IPS-11a (cell line): ENCODE measurements around the gene IL1RAPL2.
"Not testable (repeated sequence)": the region's sequence is repeated elsewhere in the genome, so short reads cannot be mapped to it uniquely, and the experiment has no call there.

Experiments
- H3K4me3 ChIP-seq: one replicate; pipeline ENCODE4 v1.5.1; 2013; ENCODE audit warnings: low read depth, low read length, control low read depth

The IL1RAPL2 gene

DNA sequence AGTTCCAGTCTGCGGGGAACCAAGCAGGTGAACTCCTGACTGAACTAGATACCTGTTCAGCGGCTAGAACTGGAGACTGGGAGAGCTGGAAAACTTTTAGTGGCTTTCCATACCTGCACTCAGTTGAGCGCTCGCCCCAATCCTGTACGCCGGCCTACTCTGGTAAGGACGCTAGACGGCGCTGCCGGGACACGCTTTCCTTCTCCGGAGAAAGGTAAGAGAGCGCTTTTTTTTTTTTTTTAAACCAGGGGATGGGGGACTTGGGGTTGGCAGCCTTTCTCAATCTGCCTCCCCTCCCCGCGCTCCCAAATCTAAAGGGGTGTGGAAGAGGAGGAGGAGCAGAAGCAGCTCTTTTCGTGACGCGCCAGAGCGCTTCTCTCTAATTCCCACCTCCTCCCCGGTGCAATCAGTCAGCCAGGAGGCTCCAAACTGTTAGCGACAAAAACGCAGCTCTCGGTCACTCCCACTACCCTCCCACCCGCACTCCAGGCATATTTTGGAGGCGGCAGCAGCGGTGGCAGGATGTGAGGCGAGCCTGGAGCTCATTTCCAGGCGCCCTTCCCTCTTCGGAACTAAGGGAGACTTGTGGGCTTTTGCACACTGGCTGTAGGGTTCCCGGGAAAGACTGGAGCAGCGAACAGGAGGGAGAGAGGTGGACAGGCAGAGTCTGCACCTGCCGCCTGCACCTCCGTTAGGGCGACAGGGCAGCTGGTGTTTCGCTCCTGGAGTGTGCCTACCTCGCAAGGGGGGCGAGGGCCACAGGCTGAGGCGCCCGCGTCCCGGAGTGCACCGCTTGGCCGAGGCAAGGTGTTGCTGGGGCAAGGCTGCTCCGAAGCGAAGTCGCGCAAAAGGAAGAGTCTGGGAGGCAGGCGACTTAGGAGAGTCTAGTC lies at the start of gene IL1RAPL2:
TSS of gene IL1RAPL2 (plus strand) at position 409 of the 890 bp plus-strand sequence.
- peak within 1 kb of the TSS; percentile 24 for H3K4me3 ChIP-seq

DNA sequence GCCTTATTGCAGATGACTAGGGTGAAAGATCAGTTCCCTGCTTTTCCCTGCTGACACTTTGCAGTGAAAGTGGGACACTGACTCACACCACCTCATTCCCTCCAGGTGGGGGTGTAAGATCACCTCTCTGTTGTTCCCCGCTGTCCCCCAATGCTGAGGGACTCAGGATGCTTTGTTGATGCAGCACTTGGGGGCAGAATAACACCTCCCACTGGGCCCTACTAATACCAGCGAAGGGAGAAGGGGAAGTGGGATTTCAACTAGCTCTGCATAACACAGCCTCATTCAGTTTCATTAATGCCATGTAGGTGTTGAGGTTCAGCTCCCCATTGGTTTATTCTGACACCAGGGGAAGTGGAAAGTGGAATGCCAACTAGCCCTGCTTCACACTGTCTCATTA lies 43.6 kb upstream of the IL1RAPL2 start:
- H3K4me3 ChIP-seq = no peak overlapping the region

DNA sequence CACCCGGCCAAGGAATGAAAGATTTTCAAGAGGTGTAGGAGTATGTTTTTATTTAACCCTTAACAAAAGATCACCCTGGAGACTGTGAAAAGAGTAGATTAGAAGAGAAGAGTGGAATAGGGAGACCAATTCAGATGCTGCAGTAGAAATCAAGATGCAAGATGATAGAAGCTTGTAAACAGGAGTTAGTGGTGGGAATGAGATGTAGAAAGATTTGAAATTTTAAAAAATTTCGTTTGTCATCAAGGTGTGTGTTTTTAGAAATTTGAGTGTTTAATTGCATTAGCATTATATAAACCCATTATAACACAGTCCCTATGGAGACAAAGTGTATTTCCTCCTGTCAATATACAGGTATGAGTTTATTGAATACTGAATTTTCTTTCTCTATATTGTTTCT lies 42.1 kb upstream of the IL1RAPL2 start:
- no peak overlapping the region for H3K4me3 ChIP-seq

DNA sequence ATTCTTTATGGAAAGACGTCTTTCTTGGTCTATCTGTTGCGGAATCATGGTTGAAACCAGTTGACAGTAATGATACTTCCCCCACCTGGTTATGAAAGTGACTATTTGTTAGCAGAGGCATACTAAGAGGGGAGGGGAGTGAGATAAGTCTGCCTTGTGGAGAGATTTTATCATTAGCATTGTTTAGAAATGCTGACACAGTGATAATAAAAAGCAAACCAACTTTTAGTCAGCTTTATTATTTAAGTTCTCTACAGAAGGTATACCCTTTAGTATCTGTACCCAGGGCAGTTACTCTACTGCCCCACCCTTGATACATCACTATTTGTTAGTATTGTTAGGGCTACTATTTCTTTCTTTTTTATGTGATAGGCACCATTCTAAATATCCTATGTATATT lies 26.9 kb upstream of the IL1RAPL2 start:
- H3K4me3 ChIP-seq = no peak overlapping the region

DNA sequence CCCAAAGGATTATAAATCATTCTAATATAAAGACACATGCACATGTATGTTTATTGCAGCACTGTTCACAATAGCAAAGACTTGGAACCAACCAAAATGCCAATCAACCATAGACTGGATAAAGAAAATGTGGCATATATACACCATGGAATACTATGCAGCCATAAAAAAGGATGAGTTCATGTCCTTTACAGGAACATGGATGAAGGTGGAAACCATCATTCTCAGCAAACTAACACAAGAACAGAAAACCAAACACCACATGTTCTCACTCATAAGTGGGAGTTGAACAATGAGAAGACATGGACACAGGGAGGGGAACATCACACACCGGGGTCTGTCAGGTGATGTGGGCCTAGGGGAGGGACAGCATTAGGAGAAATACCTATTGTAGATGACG lies 23.6 kb upstream of the IL1RAPL2 start:
- H3K4me3 ChIP-seq = not testable (repeated sequence)

DNA sequence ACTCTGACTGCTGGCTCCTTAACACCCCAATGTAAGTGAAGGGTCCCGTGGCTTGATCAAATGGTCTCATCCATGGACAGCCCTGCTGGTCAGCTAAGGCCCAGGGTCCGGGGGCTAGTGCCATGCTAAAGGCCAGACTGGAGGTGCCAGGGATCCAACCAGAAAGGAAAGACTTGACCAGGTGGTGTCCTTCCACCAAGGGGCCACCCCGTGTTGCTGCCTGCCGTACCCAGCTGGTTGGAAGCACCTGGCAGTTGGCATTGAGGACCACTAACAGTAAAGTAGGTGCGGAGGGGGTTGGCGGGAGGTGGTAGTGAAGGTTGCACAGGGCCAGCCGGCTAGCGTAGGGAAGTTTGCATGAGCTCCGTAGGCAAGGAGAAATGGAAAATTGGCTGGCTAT lies 1.7 kb upstream of the IL1RAPL2 start:
- H3K4me3 ChIP-seq = no peak overlapping the region

DNA sequence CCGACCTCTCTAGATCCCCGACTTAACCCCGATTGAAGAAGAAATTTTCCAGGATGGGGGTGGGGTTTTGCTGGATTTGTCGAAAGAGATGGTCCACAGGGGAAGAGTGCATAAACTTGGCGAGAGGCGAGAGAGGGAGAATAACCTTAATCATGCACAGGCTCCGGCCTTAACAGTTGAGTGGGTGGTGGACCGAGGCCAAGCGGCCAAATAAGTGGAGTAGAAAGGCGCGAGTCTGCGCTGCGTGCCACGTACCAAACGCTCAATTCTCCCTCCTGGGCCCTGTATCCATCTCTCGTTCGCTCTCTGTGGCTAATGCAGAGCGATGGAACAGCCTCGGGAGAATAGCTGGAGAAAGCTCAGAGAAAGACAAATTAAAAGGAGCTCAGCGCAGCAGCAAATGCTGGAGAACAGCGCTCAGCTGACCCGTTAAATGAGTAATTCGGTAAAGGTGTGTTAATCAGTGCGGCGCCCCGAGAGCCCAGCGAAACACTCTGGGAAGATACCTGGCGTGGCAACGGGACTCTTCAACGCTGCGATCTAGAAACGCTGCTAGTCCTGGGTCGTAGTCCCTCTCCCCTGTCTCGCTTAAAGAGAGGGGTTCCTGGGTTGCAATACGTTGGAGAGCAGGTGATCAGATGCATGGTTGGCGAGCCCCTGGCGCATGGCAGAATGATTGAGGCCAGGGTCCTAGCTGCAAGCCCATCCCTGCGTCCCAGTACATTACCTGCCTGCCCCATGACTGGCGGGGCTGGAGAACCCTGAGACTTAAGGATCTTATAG lies 887 bp upstream of the IL1RAPL2 start:
- H3K4me3 ChIP-seq = no peak overlapping the region

DNA sequence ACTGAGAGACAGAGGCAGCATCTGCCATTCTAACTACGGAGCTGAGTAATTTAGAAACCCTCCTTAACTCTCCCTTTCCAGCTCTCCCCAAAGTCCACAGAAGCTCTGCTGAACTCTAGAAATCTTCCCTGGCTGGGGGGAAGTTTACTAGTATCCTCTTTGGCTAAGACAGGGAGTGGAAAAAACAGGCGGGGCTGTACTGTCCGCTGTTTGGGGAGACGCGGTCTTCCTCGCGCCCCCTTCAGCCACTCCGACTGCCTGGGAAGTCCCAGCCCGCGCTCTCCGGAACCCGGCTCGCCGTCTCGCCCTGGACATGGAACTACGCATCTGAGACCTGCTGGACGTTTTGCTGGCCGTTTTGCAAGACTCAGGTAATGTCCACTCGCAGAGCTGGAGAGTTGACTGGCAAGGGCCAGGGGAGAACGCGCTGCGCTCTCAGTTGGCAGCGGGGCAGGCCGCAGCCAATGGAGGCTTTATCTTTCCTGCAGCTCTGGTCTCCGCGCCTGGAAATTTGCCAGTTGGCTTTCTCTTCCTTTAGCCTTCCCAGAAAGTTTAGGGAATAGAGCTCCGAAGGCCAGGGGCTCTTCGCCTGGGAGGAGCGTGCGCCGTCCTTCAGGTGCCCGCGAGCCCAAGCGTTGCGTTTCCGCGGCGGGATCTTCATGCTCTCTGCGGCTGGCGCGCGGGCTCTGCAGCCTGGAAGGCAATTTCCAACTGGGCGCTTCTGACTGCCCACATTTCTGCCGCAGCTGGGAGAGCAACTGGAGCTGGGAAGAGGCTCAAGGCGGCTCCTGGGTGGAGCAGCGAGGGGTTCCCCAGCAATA lies 892 bp downstream of the IL1RAPL2 start:
- peak overlapping the region; percentile 24 for H3K4me3 ChIP-seq

DNA sequence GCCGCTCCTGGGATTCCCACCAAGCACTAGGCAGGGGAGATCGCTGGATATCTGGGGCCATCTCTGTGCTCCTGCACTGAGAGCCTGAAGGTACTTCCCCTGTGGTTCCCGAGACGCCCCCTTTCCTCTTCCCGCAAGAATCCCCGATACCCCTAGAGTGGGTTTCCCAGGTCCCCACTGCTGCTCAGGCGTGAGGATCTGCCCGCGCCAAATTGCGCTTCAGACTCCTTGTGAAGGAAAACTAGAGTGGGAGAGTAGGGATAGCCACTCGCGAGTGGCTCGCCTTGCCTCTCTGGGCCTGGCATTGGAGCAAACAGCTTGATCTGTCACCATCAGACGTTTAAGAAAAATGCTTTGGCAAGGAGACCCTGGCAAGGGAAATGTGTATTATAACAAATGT lies 1.5 kb downstream of the IL1RAPL2 start:
- H3K4me3 ChIP-seq = no peak overlapping the region

DNA sequence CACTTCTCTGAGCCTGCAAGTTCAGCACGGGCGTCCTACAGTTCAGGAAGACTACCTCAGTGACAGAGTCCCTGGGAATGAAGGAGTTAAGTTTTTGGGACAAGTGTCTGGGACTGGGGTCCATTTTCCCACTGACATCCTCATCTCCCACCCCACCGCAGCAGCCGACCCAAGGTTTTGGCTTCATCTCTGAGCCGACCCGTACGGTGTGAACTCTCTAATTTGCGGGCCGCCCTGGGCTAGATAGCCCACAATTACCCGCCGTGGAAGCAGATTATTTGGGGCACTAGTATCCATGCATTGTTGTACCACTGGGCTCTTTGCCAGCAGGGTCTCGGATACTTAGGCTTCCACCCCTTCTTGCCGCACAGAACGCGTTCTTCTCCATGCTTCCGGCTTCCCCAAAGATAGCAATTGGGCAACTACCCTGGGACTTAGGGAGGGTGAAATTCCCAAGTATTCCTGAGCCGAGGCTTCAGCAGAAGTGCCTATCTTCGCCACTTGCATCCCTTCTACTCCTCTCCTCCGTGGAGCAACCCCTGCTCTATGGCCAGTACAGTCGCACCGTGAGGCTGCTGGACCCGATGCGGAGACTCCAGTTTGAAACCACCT lies 2.4 kb downstream of the IL1RAPL2 start:
- peak overlapping the region; percentile 8 for H3K4me3 ChIP-seq

DNA sequence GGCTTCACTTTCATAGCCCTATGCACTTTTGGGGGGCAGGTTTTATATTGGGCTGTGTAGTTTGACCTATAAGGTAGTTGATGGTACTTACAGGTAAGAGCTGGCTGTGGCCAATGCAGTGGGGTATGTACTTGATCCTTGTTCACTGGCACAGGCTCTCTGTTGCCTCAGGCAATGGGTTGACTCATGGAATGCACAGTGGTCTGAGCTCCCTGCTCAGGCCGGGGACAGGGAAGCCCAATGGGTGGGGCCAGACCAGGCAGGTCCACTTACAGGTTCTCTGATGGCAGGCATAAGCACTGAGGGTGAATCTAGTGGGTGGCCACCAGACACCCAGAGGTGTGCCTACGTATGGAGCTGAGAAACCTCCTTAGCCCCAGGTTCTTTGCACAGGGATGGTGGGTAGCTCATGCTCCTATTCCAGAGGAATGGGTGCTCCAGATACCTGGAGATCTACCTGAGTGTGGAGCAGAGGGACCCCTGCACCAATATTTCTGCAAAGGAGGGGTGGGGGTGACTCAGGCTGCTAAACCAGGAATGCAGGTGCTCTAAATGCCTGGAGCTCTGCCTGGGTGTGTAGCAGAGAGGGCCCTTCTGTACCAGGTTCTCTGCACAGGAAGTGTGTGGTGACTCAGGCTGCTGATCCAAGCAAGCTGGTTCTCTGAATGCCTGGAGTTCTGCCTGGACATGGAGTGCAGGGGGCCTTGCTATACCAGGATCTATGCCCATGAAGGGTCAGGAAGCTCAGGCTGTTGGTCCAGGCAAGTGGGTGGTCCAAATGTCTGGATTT lies 52.3 kb downstream of the IL1RAPL2 start:
- H3K4me3 ChIP-seq = no peak overlapping the region

DNA sequence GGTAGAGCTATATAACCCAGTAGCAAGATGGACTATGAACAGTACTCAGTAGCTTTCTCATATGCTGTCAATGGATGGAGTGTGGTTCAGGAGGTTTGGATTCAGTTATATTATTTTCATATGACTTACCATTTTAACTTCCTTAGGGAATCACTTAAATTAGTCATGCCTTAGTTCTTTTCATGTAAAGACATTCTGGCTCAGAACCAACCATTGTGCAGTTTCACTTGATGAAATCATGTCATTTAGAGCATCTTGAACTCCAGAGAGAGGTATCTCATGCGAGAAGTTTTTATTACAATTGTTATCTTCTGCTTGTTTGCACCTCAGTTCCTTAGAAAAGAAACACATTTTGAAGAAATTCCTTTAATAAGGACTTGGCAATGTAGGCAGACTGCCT lies 55.8 kb downstream of the IL1RAPL2 start:
- H3K4me3 ChIP-seq = no peak overlapping the region

DNA sequence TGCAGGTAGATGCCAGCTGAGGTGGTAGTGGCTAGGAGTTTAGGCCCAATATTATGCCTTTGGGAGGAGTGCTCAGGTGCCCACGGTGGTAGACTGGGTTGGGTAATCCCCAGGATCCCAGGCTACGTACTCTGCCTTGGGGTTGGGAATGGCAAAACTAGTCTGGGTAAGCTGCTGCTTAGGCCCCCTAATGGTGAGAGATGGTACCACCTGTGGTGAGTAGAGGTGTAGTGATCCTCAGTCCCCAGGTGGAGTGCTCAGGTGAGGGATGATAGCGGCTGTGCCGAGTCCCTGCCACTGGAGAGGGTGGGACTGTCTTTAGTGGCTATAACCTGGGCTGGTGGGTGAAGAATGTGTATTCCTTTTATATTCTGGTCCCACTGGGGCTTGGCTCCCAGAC lies 75.2 kb downstream of the IL1RAPL2 start:
- H3K4me3 ChIP-seq = no peak overlapping the region

DNA sequence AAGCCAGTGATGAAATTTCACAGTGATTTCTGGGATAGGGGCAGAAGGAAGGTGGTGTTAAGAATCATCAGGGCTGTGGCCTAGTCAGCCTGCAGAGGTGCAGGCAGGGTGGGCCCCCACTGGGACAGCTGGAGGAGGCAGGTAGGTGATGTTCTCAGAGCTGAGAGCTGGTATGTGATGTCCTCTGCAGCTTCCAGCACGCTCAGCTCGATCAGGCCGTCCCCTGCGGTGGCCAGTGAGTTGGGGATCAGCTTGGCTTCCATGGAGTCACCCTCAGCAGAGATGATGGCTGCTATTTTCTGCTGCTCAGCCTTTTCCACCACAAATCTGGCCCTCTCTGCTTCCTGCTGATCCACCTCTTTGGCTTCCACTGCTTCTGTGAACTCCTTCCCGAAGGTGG lies 81.1 kb downstream of the IL1RAPL2 start:
- no peak overlapping the region for H3K4me3 ChIP-seq

DNA sequence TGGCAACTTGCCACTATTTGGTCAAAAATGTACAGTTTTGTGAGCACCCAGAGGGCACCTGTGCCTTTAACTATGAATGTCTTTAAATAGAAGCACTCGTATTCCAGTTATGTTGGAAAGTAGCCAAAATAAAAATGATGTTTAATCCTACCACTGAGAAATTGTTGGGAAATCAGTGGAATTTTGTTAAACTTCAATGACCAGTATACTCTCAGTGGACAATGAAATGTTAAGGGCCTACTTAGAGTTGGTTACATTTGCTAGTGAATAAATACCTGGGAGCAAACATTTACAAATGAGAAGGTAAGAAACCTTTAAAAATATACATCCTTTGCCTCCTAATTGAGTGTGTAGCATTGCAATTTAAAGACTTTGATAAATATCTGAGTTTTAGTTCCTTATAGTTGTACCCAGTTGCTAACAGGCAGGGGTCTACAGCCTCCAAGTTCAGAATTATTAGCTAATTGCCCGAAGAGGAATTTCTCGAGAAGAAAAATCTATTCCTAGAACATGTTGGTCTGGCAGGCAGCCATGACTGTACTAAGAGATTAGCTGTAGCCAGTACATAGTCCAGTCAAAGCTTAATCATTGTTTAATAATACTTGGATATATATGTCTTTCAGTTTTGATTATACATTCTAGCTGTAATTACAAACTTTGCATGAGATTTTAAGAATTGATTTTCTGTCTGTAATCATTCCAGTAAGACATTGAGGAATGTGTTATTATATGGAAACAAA lies 93.2 kb downstream of the IL1RAPL2 start:
- no peak overlapping the region for H3K4me3 ChIP-seq

DNA sequence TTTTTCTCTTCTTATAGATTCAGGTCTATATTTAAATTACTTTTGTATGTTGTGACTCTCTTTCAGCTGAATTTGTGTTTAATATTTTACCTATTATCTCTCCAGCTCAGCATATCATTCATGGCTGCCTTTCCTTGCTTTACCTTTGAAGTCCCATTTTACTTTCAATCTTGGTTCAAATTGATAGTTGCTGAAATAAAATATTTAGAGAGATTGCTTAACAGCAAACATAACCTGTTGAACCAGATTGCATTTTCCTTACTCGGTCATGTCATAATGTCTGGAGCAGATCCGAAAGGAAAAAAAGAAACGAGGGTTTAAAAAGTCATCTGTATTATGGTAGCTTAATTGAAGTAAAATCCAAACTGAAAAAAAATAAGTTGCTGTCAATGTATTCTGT lies 94.1 kb downstream of the IL1RAPL2 start:
- no peak overlapping the region for H3K4me3 ChIP-seq

DNA sequence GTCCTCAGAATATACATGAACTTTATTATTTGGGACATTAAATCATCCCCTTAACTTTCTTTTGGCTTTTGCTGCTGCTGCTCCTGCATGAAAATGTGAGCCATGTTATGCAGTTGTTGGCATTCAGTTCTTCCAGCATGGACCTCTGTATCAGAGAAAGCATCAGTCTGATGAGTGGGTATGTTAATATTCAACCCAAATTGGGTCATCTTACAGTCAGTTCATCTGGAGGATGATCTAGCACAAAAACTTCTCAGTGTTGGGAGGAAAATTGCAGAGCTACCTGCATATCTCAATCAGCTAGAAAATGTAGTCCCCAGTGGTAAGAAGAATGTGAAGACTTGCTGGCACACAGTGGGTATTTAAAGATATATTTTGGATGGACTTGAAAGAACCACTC lies 96.7 kb downstream of the IL1RAPL2 start:
- H3K4me3 ChIP-seq = no peak overlapping the region

DNA sequence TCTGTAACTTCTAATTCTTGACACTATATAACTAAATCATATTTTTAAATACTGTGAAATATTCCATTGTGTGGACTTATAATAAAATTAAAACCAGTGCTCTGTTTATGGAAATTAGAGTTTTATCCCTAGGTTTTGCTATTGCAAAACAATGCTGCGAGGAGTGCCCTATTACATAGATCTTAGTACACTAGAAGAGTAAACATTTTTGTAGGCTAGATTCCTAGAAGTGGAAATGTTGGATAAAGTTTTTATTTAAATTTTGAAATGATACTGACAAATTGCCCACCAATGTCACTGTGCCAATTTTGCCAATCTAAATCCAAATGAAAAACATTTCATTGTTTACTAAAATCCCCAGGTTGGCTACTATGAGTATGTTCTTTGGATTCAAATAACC lies 99.7 kb downstream of the IL1RAPL2 start:
- H3K4me3 ChIP-seq = no peak overlapping the region

DNA sequence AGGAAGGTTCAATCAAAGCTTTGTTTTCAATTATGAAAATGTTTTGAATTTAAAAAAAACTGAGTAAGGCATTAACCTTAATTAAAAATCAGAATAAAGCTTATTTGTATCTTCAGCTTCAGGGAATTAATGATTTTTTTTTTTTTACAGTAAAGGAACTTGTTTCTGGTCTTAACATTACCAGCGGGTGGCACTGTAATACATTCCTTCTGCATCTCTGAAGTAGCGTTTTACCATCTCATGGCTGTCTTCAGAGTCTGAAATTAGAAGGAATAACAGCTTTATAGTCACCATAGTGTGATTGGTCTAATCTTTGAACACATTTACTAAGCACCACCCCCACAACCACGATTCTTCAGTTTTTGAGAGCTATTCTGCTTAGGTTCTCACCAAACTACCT lies 102.6 kb downstream of the IL1RAPL2 start:
- no peak overlapping the region for H3K4me3 ChIP-seq
